ENCODE results near the gene POLR2E. TPM values are rescaled to one million over a fixed set of nuclear protein-coding genes. Genes with fewer than 3 reads are reported as not detected.

The POLR2E gene
- total and polyA plus RNA-seq, 2 experiments from 2014 or later: 172 to 336 TPM

- 87 to 94% methylated on average over 49 to 50 of the region's 50 CpGs for WGBS, 2 experiments (ENCODE audit: low coverage in 1 of 2, low lambda C conversion rate in 2 of 2, missing lambda C conversion rate in 2 of 2)
- H3K4me3 ChIP-seq: no peak overlapping the region
- no peak for DNase-seq
- in situ Hi-C loops (cut with MboI): no loop called here
- H3K27ac ChIP-seq: no peak overlapping the region
- H4K20me1 ChIP-seq (ENCODE audit: insufficient read depth): no peaks in the 10 kb centered on the region
- no peaks in the 10 kb centered on the region for H3K36me3 ChIP-seq (ENCODE audit: low read depth)
- H3K27me3 ChIP-seq (replicated peaks; ENCODE audit: insufficient read depth): no peaks in the 10 kb centered on the region
- no peaks in the 10 kb centered on the region for H3K9me2 ChIP-seq (ENCODE audit: insufficient read depth)
- H3K9ac ChIP-seq: no peak overlapping the region
- H3K79me2 ChIP-seq (ENCODE audit: insufficient read depth): no peaks in the 10 kb centered on the region
- TF ChIP-seq EZH2 (IDR thresholded peaks at IDR 0.05; ENCODE audit: insufficient read depth, poor library complexity, severe bottlenecking) (no peak), EZH2phosphoT487 (IDR thresholded peaks at IDR 0.05; ENCODE audit: insufficient read depth, low read depth) (no peak)
- H3F3A ChIP-seq (ENCODE audit: insufficient read depth): no peaks in the 10 kb centered on the region
- no peak overlapping the region for H2AFZ ChIP-seq
- H3K9me3 ChIP-seq (ENCODE audit: low read depth): no peaks in the 10 kb centered on the region
- no peak overlapping the region for H3K4me2 ChIP-seq (ENCODE audit: unreplicated experiment)
- H3K4me1 ChIP-seq (ENCODE audit: insufficient read depth): no peaks in the 10 kb centered on the region
Observed at GRCh38 chr19:1080360-1081161, 14.6 kb downstream of the POLR2E start.

DNA sequence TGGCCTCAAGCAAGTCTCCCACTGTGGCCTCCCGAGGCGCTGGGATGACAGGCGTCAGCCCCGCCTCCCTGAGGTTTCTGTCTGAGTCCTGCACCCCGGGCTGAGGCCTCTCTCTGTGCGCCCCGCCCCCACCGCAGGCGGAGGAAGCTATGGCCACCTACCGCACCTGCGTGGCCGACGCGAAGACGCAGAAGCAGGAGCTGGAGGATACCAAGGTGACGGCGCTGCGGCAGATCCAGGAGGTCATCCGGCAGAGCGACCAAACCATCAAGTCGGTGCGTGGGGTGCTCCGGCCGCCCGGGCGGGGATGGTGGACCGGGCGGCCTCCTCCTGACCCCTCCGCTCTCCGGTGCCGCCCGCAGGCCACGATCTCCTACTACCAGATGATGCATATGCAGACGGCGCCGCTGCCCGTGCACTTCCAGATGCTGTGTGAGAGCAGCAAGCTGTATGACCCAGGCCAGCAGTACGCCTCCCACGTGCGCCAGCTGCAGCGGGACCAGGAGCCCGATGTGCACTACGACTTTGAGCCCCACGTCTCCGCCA lies 15.5 kb downstream of the POLR2E start:
- DNase-seq: no peak
- H3K4me1 ChIP-seq (ENCODE audit: insufficient read depth): no peaks in the 10 kb centered on the region
- H3K36me3 ChIP-seq (ENCODE audit: low read depth): no peaks in the 10 kb centered on the region
- H3K9ac ChIP-seq: no peak overlapping the region
- H3K9me3 ChIP-seq (ENCODE audit: low read depth): no peaks in the 10 kb centered on the region
- no peaks in the 10 kb centered on the region for H3K79me2 ChIP-seq (ENCODE audit: insufficient read depth)
- H4K20me1 ChIP-seq (ENCODE audit: insufficient read depth): no peaks in the 10 kb centered on the region
- in situ Hi-C loops (cut with MboI): no loop called here
- H2AFZ ChIP-seq: no peak overlapping the region
- no peak overlapping the region for H3K4me3 ChIP-seq
- no peaks in the 10 kb centered on the region for H3K27me3 ChIP-seq (replicated peaks; ENCODE audit: insufficient read depth)
- H3F3A ChIP-seq (ENCODE audit: insufficient read depth): no peaks in the 10 kb centered on the region
- no peak overlapping the region for H3K27ac ChIP-seq
- TF ChIP-seq EZH2phosphoT487 (IDR thresholded peaks at IDR 0.05; ENCODE audit: insufficient read depth, low read depth): no peak
- TF ChIP-seq EZH2 (IDR thresholded peaks at IDR 0.05; ENCODE audit: insufficient read depth, poor library complexity, severe bottlenecking): no peak
- H3K9me2 ChIP-seq (ENCODE audit: insufficient read depth): no peaks in the 10 kb centered on the region
- 90 to 92% methylated on average over 25 to 39 of the region's 45 CpGs for WGBS, 2 experiments (ENCODE audit: low coverage in 1 of 2, low lambda C conversion rate in 2 of 2, missing lambda C conversion rate in 2 of 2)
- no peak overlapping the region for H3K4me2 ChIP-seq (ENCODE audit: unreplicated experiment)

GRCh38 chr19:1076951-1077350 lies 18.2 kb downstream of the POLR2E start:
- DNase-seq: peak; percentile 32
- WGBS, 2 experiments (ENCODE audit: low coverage in 1 of 2, low lambda C conversion rate in 2 of 2, missing lambda C conversion rate in 2 of 2): 59 to 61% methylated on average over 16 of the region's 16 CpGs

DNA sequence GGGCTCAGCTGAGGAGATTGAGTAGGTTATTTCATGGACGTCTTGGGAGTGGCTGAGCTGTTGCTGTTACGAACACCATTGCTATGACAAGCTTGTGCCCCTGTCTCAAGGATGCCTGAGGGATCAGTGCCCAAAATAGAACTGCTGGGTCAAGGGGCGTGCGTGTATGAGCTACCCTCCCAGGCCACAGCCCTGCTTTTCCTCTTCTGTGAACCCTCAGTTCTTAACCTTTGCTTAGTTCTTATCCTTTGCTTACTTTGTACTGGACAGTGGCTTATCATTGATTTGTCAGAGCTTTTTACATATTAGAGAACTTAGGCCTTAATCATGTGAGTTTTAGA lies 19.2 kb downstream of the POLR2E start:
- Histone ChIP-seq H3K9me2 (ENCODE audit: insufficient read depth) (no peaks in the 10 kb centered on the region), H4K20me1 (ENCODE audit: insufficient read depth) (no peaks in the 10 kb centered on the region), H2AFZ (no peak overlapping the region), H3K4me2 (ENCODE audit: unreplicated experiment) (no peak overlapping the region), H3K79me2 (ENCODE audit: insufficient read depth) (no peaks in the 10 kb centered on the region), H3K9ac (no peak overlapping the region), H3K4me1 (ENCODE audit: insufficient read depth) (no peaks in the 10 kb centered on the region), H3F3A (ENCODE audit: insufficient read depth) (no peaks in the 10 kb centered on the region), H3K27me3 (replicated peaks; ENCODE audit: insufficient read depth) (peaks cover 3% of the 10 kb centered on the region; the same call in 1 of the 2 replicates), H3K27ac (no peak overlapping the region), H3K4me3 (no peak overlapping the region), H3K36me3 (ENCODE audit: low read depth) (no peaks in the 10 kb centered on the region), H3K9me3 (ENCODE audit: low read depth) (no peaks in the 10 kb centered on the region)
- 80 to 86% methylated on average over 4 of the region's 4 CpGs for WGBS, 2 experiments (ENCODE audit: low coverage in 1 of 2, low lambda C conversion rate in 2 of 2, missing lambda C conversion rate in 2 of 2)
- in situ Hi-C loops (cut with MboI): no loop called here
- no peak for DNase-seq
- TF ChIP-seq EZH2phosphoT487 (IDR thresholded peaks at IDR 0.05; ENCODE audit: insufficient read depth, low read depth) (no peak), EZH2 (IDR thresholded peaks at IDR 0.05; ENCODE audit: insufficient read depth, poor library complexity, severe bottlenecking) (no peak)

More at GRCh38 chr19:1076951-1077350, 18.2 kb downstream of the POLR2E start:
- TF ChIP-seq EZH2phosphoT487 (IDR thresholded peaks at IDR 0.05; ENCODE audit: insufficient read depth, low read depth): no peak
- no peak for TF ChIP-seq EZH2 (IDR thresholded peaks at IDR 0.05; ENCODE audit: insufficient read depth, poor library complexity, severe bottlenecking)
- Histone ChIP-seq H3K9me2 (ENCODE audit: insufficient read depth) (no peaks in the 10 kb centered on the region), H3K4me2 (ENCODE audit: unreplicated experiment) (no peak overlapping the region), H3K36me3 (ENCODE audit: low read depth) (no peaks in the 10 kb centered on the region), H4K20me1 (ENCODE audit: insufficient read depth) (no peaks in the 10 kb centered on the region), H3F3A (ENCODE audit: insufficient read depth) (no peaks in the 10 kb centered on the region), H3K9ac (no peak overlapping the region), H3K27me3 (replicated peaks; ENCODE audit: insufficient read depth) (no peaks in the 10 kb centered on the region; the same call in 1 of the 2 replicates), H3K79me2 (ENCODE audit: insufficient read depth) (no peaks in the 10 kb centered on the region), H3K27ac (no peak overlapping the region), H2AFZ (no peak overlapping the region), H3K9me3 (ENCODE audit: low read depth) (no peaks in the 10 kb centered on the region), H3K4me1 (ENCODE audit: insufficient read depth) (no peaks in the 10 kb centered on the region), H3K4me3 (no peak overlapping the region)
- in situ Hi-C loops (cut with MboI): no loop called here
